Endothelial cell of umbilical vein (primary cell): Measurements from ENCODE around the gene CCR1. TPM values are rescaled to one million over a fixed set of nuclear protein-coding genes. Genes with fewer than 3 reads are reported as not detected.

Experiments used
- BruUV-seq: library from RNA; stranded (reverse); fragments of 400-500 nt; replicated peaks from 2 replicates; lab custom pipeline; 2021; lab: Mats Ljungman, UMichigan
- CTCF ChIA-PET: fragments of 300-600, 350-600 bp; sonication (Branson Sonifier 250); formaldehyde crosslinking; loops from one replicate; lab custom pipeline; 2021; ENCODE audit warnings: antibody characterized with exemption, inconsistent platforms; lab: Charles Lee
- POLR2A ChIA-PET: fragments of 300-600, 350-600 bp; sonication (Branson Sonifier 250); formaldehyde crosslinking; loops from one replicate; lab custom pipeline; 2021; ENCODE audit warnings: antibody characterized with exemption, inconsistent platforms; lab: Charles Lee
- DNase-seq: peaks from one replicate; pipeline ENCODE4 v3.0.0-alpha.2; 2011; ENCODE audit warnings: low read depth, low spot score
- FAIRE-seq: peaks from 2 replicates; lab custom pipeline; 2011; peaks lifted over from hg19 to GRCh38; lab: Jason Lieb, UNC
- H2AFZ ChIP-seq: 2 replicates; pipeline ENCODE4 v1.6.0; 2012; ENCODE audit warnings: low read depth, low read length, control low read depth, inconsistent platforms
- H3K27ac ChIP-seq: 2 replicates; pipeline ENCODE4 v1.5.1; 2011; ENCODE audit warnings: low read depth, mild to moderate bottlenecking, control low read depth, low read length, moderate library complexity; ENCODE audit not compliant: insufficient read depth
- H3K27me3 ChIP-seq, 2 experiments: 2 replicates each; pipeline versions ENCODE4 v1.6.0 to v1.6.1; 2011; ENCODE audit warnings: low read length in 2 of 2, mixed read lengths in 1 of 2; ENCODE audit not compliant: control insufficient read depth in 2 of 2, insufficient read depth in 2 of 2
- H3K36me3 ChIP-seq, 2 experiments: 2 replicates in 1 of 2; 3 replicates in 1 of 2; pipeline ENCODE4 v1.5.1; 2011; ENCODE audit warnings: low read length in 2 of 2, mild to moderate bottlenecking in 1 of 2, moderate library complexity in 1 of 2; ENCODE audit not compliant: control insufficient read depth in 2 of 2, insufficient read depth in 2 of 2; ENCODE audit errors: extremely low read depth in 1 of 2
- H3K4me1 ChIP-seq: 3 replicates; pipeline ENCODE4 v1.5.1; 2011; ENCODE audit warnings: mild to moderate bottlenecking, low read length; ENCODE audit not compliant: control insufficient read depth, insufficient read depth; ENCODE audit errors: extremely low read depth
- H3K4me2 ChIP-seq: 2 replicates; pipeline ENCODE4 v1.6.1; 2011; ENCODE audit warnings: low read length, control low read depth, mixed read lengths; ENCODE audit not compliant: insufficient read depth
- H3K4me3 ChIP-seq, 3 experiments: fragments of 200-600 bp in 1 of 3; sonication (generic), shearing (Covaris generic) in 1 of 3; replicated peaks in 1 of 3; 2 replicates each; pipeline ENCODE4 v1.5.1; 2011 to 2016; ENCODE audit warnings: control low read depth in 3 of 3, low read length in 3 of 3, mild to moderate bottlenecking in 2 of 3, inconsistent platforms in 1 of 3, low read depth in 1 of 3, moderate library complexity in 1 of 3; ENCODE audit not compliant: insufficient read depth in 1 of 3
- H3K79me2 ChIP-seq: 2 replicates; pipeline ENCODE4 v1.6.0; 2012; ENCODE audit warnings: low read length, inconsistent platforms; ENCODE audit not compliant: control insufficient read depth, insufficient read depth
- H3K9ac ChIP-seq: replicated peaks from 2 replicates; pipeline ENCODE3; 2011; ENCODE audit warnings: low read length, control low read depth; ENCODE audit not compliant: insufficient read depth; ENCODE audit errors: extremely low read depth
- H3K9me1 ChIP-seq: replicated peaks from 3 replicates; pipeline ENCODE4 v1.6.0; 2011; ENCODE audit warnings: mild to moderate bottlenecking, low read length; ENCODE audit not compliant: control insufficient read depth, insufficient read depth; ENCODE audit errors: extremely low read depth
- H3K9me3 ChIP-seq: replicated peaks from 2 replicates; pipeline ENCODE4 v1.5.1; 2012; ENCODE audit warnings: low read length, inconsistent platforms; ENCODE audit not compliant: control insufficient read depth, insufficient read depth
- H4K20me1 ChIP-seq: replicated peaks from 2 replicates; pipeline ENCODE3; 2011; ENCODE audit warnings: mild to moderate bottlenecking, low read length; ENCODE audit not compliant: control insufficient read depth, insufficient read depth; ENCODE audit errors: extremely low read depth
- EZH2 ChIP-seq: IDR thresholded peaks from 2 replicates; pipeline ENCODE4 v1.6.1; 2012; ENCODE audit warnings: borderline replicate concordance, low read depth, mild to moderate bottlenecking, moderate library complexity, low read length, inconsistent platforms; ENCODE audit not compliant: severe bottlenecking
- FOS ChIP-seq: IDR thresholded peaks from 2 replicates; pipeline ENCODE4 v1.6.1; 2011; ENCODE audit warnings: mild to moderate bottlenecking, low read length, moderate library complexity, borderline replicate concordance; ENCODE audit not compliant: insufficient read depth
- GATA2 ChIP-seq: IDR thresholded peaks from 2 replicates; pipeline ENCODE4 v1.7.0; 2011; ENCODE audit warnings: low read depth, mild to moderate bottlenecking, moderate library complexity, mixed read lengths, low read length; ENCODE audit not compliant: insufficient read length, insufficient read depth
- JUN ChIP-seq: IDR thresholded peaks from 2 replicates; pipeline ENCODE4 v1.6.1; 2011; ENCODE audit warnings: borderline replicate concordance, low read depth; ENCODE audit not compliant: insufficient read length, insufficient read depth
- MYC ChIP-seq: IDR thresholded peaks from one replicate; pipeline ENCODE4 v1.6.1; 2011; ENCODE audit warnings: mild to moderate bottlenecking, low read depth, low read length
- POLR2A ChIP-seq: IDR thresholded peaks from 2 replicates; pipeline ENCODE4 v1.6.1; 2012; ENCODE audit warnings: low read depth, mild to moderate bottlenecking, control low read depth, low read length
- POLR2AphosphoS5 ChIP-seq: IDR thresholded peaks from 2 replicates; pipeline ENCODE4 v1.6.1; 2012; ENCODE audit warnings: low read depth, mild to moderate bottlenecking, control low read depth, low read length, moderate library complexity; ENCODE audit not compliant: insufficient read depth
- dilution Hi-C: fragments of 300-500 bp; cut with MboI; formaldehyde crosslinking; loops from one replicate; pipeline ENCODE4 v1.15.0; 2019; ENCODE audit warnings: low sequenced_read_pairs; ENCODE audit not compliant: extremely low pct_ligation_motif_present
- intact Hi-C: fragments of 100-400 bp; cut with micrococcal nuclease; formaldehyde crosslinking; loops from one replicate; pipeline ENCODE4 v1.10.0; 2022
- polyA plus RNA-seq, 4 experiments: library from polyadenylated mRNA; depleted of rRNA in 3 of 4; stranded (reverse) in 3 of 4; unstranded in 1 of 4; fragments of >200 nt; gene quantifications; 2 replicates each; pipeline versions ENCODE4 v1.2.1 to v1.2.3, GENCODE V29; 2011 to 2012; ENCODE audit warnings: missing spikeins in 1 of 4
- total RNA-seq: library from RNA; stranded (reverse); gene quantifications from 2 replicates; pipeline ENCODE4 v1.2.3, GENCODE V29; 2021
- TF ChIP-seq, protein P1 (sequence below): IDR thresholded peaks from 2 replicates; pipeline ENCODE4 v1.6.1; 2011; ENCODE audit not compliant: insufficient read depth, insufficient read length
- TF ChIP-seq, protein P2 (sequence below), 2 donors: IDR thresholded peaks; 1 replicate in 1 of 2; 2 replicates in 1 of 2; pipeline ENCODE4 v1.5.1; 2011; ENCODE audit warnings: low read length in 2 of 2, mild to moderate bottlenecking in 2 of 2, moderate library complexity in 2 of 2, control low read depth in 1 of 2, inconsistent platforms in 1 of 2, low read depth in 1 of 2; ENCODE audit not compliant: insufficient read depth in 1 of 2; ENCODE audit errors: extremely low read depth in 1 of 2

Gene CCR1
- total and polyA plus RNA-seq, 2 donors (not counting 3 experiments of a cell fraction or from before 2014, with no cell fraction given) = not detected

- H3K4me1 ChIP-seq = no peaks in the 10 kb centered on the region
- dilution Hi-C loops = no loop called here
Measured at GRCh38 chr3:46243560-46243959, 35.4 kb upstream of the CCR1 start.

More at GRCh38 chr3:46243560-46243959, 35.4 kb upstream of the CCR1 start:
- ChIA-PET CTCF (no interaction called here), POLR2A (no interaction called here)
- DNase-seq (no peak), FAIRE-seq (no peak)
- BruUV-seq = no TSS peak
- Histone ChIP-seq H3K27me3 (peaks cover 0 to 3% of the 10 kb centered on the region in 2 experiments), H3K9ac (no peak overlapping the region), H3K9me3 (no peaks in the 10 kb centered on the region), H3K4me2 (no peak overlapping the region), H3K36me3 (no peaks in the 10 kb centered on the region), H4K20me1 (no peaks in the 10 kb centered on the region), H2AFZ (no peak overlapping the region), H3K79me2 (no peaks in the 10 kb centered on the region), H3K4me3 (no peak overlapping the region), H3K9me1 (no peaks in the 10 kb centered on the region), H3K27ac (no peak overlapping the region)
- intact Hi-C loops = no loop called here
- TF ChIP-seq POLR2AphosphoS5 (no peak), MYC (no peak), FOS (no peak), POLR2A (no peak), GATA2 (no peak), JUN (no peak), EZH2 (no peak)
- TF ChIP-seq, protein P1, sequence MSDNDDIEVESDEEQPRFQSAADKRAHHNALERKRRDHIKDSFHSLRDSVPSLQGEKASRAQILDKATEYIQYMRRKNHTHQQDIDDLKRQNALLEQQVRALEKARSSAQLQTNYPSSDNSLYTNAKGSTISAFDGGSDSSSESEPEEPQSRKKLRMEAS = no peak
- TF ChIP-seq, protein P2, sequence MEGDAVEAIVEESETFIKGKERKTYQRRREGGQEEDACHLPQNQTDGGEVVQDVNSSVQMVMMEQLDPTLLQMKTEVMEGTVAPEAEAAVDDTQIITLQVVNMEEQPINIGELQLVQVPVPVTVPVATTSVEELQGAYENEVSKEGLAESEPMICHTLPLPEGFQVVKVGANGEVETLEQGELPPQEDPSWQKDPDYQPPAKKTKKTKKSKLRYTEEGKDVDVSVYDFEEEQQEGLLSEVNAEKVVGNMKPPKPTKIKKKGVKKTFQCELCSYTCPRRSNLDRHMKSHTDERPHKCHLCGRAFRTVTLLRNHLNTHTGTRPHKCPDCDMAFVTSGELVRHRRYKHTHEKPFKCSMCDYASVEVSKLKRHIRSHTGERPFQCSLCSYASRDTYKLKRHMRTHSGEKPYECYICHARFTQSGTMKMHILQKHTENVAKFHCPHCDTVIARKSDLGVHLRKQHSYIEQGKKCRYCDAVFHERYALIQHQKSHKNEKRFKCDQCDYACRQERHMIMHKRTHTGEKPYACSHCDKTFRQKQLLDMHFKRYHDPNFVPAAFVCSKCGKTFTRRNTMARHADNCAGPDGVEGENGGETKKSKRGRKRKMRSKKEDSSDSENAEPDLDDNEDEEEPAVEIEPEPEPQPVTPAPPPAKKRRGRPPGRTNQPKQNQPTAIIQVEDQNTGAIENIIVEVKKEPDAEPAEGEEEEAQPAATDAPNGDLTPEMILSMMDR (IDR thresholded peaks at IDR 0.05; ENCODE audit: extremely low read depth in 1 of 2, insufficient read depth in 1 of 2, low read depth in 1 of 2, low read length in 2 of 2) = no peak
